Thyroid gland (tissue), 4 donors: Measurements from ENCODE around the gene OAT.

Experiments
- CTCF ChIP-seq, 6 experiments: fragments of 200-600 bp in 3 of 6; fragments of 450-650 bp in 3 of 6; sonication (generic) in 3 of 6; IDR thresholded peaks; one replicate each; pipeline ENCODE4 v1.5.1; 2016 to 2019; ENCODE audit warnings: antibody characterized with exemption in 6 of 6, mild to moderate bottlenecking in 2 of 6, inconsistent platforms in 1 of 6, moderate library complexity in 1 of 6
- POLR2A ChIP-seq, 2 donors: fragments of 450-650 bp; IDR thresholded peaks; one replicate each; pipeline ENCODE4 v1.6.1; 2017; ENCODE audit warnings: antibody characterized with exemption in 2 of 2, mild to moderate bottlenecking in 2 of 2, moderate library complexity in 1 of 2

DNA sequence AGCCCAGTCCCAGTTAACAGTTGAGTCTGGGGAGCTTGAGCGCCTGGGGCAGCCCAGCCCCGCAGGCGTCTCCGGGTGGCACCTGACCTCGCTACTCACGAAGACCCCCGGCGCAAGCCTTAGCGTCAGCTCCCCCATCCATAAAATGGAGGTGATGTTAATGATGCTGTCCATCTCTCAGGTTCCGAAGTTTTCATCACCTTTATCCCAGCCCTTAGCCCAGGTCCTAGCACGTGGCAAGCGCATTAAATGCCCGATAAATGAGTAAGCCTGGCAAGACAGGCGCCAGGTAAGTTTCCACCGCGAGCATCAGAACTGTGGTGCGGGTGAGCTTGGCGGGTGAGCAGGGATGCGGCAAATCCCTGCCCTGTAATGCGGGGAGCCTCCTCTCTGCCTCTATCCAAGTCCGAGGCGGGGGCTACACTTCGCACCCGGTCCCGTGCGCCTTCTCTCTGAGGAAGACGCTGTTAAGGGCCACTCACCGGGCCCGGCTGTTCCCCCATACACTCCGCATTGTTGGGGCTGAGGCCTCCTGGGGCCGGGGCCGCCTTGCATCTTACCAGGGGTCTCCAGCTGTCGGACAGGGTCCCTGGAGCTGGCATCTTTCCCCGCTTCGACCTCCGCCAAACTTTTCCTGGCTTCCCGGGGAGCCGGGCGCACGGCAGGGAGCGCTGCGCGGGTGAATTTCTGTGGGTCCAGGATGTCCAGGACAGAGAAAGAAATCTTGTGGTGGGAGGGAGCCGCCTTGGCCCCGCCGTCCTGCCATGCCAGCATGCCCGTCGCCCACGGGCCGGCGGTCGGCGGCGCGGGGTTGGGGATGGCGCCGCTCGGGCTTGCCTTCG lies 30.7 kb upstream of the OAT start:
- TF ChIP-seq CTCF (IDR thresholded peaks at IDR 0.05) (no peak), POLR2A (IDR thresholded peaks at IDR 0.05) (no peak)
